DLD1 (cell line): ENCODE data around the gene KDF1.
"Not testable (repeated sequence)": the region's sequence is repeated elsewhere in the genome, so short reads cannot be mapped to it uniquely, and the experiment has no call there.

Experiments used
- in situ Hi-C: cut with HindIII; loops from 2 replicates; pipeline ENCODE4 v1.10.0; 2017; ENCODE audit warnings: low sequenced_read_pairs

The KDF1 gene

GRCh38 chr1:26994787-26995517 is 34.7 kb upstream of the KDF1 start:
- in situ Hi-C loops: no loop called here

- in situ Hi-C loops: no loop called here
Observed at GRCh38 chr1:26994020-26994786, 33.9 kb upstream of the KDF1 start.

- in situ Hi-C loops: no loop called here
Observed at GRCh38 chr1:26993237-26994019, 33.2 kb upstream of the KDF1 start, which contains the start of gene TRNP1. Gene TRNP1, plus strand, starts transcription at chr1:26993692. Its CDS starts 95 bp downstream, at chr1:26993787.

- in situ Hi-C loops: no loop called here
Observed at GRCh38 chr1:26991310-26992116, 31.2 kb upstream of the KDF1 start.

- in situ Hi-C loops: not testable (repeated sequence)
Observed at GRCh38 chr1:26989403-26990109, 29.3 kb upstream of the KDF1 start.

- in situ Hi-C loops: no loop called here
Observed at GRCh38 chr1:26986658-26987057, 26.4 kb upstream of the KDF1 start.

GRCh38 chr1:26984291-26984690 is 24.0 kb upstream of the KDF1 start:
- in situ Hi-C loops: no loop called here

- in situ Hi-C loops: no loop called here
Observed at GRCh38 chr1:26983863-26984262, 23.6 kb upstream of the KDF1 start.

GRCh38 chr1:26981146-26981846 is 21.0 kb upstream of the KDF1 start:
- in situ Hi-C loops: no loop called here

- in situ Hi-C loops: no loop called here
Observed at GRCh38 chr1:26978901-26979300, 18.6 kb upstream of the KDF1 start.

- in situ Hi-C loops: no loop called here
Observed at GRCh38 chr1:26976621-26977510, 16.6 kb upstream of the KDF1 start.

- in situ Hi-C loops: loop anchor here (25.0 kb wide), 1 partner anchor 89 kb away; no protein-coding TSS in a partner anchor
Observed at GRCh38 chr1:26972821-26973220, 12.6 kb upstream of the KDF1 start.

GRCh38 chr1:26972390-26972789 is 12.1 kb upstream of the KDF1 start:
- in situ Hi-C loops: loop anchor here (25.0 kb wide), 1 partner anchor 90 kb away; no protein-coding TSS in a partner anchor

GRCh38 chr1:26971590-26971989 is 11.3 kb upstream of the KDF1 start:
- in situ Hi-C loops: loop anchor here (25.0 kb wide), 1 partner anchor 91 kb away; no protein-coding TSS in a partner anchor

GRCh38 chr1:26970810-26971209 is 10.5 kb upstream of the KDF1 start:
- in situ Hi-C loops: loop anchor here (25.0 kb wide), 1 partner anchor 91 kb away; no protein-coding TSS in a partner anchor

GRCh38 chr1:26965628-26966027 is 5.4 kb upstream of the KDF1 start:
- in situ Hi-C loops: loop anchor here (25.0 kb wide), 1 partner anchor 97 kb away; no protein-coding TSS in a partner anchor

- in situ Hi-C loops: loop anchor here (25.0 kb wide), 1 partner anchor 97 kb away; no protein-coding TSS in a partner anchor
Observed at GRCh38 chr1:26965213-26965612, 4.9 kb upstream of the KDF1 start.

- in situ Hi-C loops: loop anchor here (25.0 kb wide), 1 partner anchor 100 kb away; no protein-coding TSS in a partner anchor
Observed at GRCh38 chr1:26961826-26962225, 1.6 kb upstream of the KDF1 start.
